GM23248 (cell line): ENCODE measurements around the gene FBLIM1. TPM values are rescaled to one million over a fixed set of nuclear protein-coding genes. Genes with fewer than 3 reads are reported as not detected.

Source experiments
- DNase-seq: peaks from one replicate; pipeline ENCODE4 v3.0.0-alpha.2; 2015
- H2AFZ ChIP-seq: fragments of 200-600 bp; sonication (generic); 2 replicates; pipeline ENCODE4 v1.6.1; 2016; ENCODE audit warnings: antibody characterized with exemption
- H3F3A ChIP-seq: fragments of 200-600 bp; sonication (generic); 2 replicates; pipeline ENCODE4 v1.6.1; 2016; ENCODE audit warnings: mild to moderate bottlenecking, antibody characterized with exemption, mixed run types; ENCODE audit not compliant: insufficient read depth
- H3K27ac ChIP-seq: fragments of 200-600 bp; sonication (generic); 2 replicates; pipeline ENCODE4 v1.5.1; 2016; ENCODE audit warnings: mild to moderate bottlenecking
- H3K27me3 ChIP-seq: fragments of 200-600 bp; sonication (generic); replicated peaks from 2 replicates; pipeline ENCODE4 v1.6.1; 2016; ENCODE audit warnings: mild to moderate bottlenecking; ENCODE audit not compliant: insufficient read depth
- H3K36me3 ChIP-seq: fragments of 200-600 bp; sonication (generic); 2 replicates; pipeline ENCODE4 v1.6.1; 2016; ENCODE audit warnings: low read depth, mild to moderate bottlenecking
- H3K4me1 ChIP-seq: fragments of 200-600 bp; sonication (generic); 2 replicates; pipeline ENCODE4 v1.6.1; 2016; ENCODE audit warnings: mild to moderate bottlenecking; ENCODE audit not compliant: insufficient read depth
- H3K4me2 ChIP-seq: fragments of 200-600 bp; sonication (generic); one replicate; pipeline ENCODE4 v1.6.1; 2016; ENCODE audit warnings: mild to moderate bottlenecking; ENCODE audit not compliant: unreplicated experiment
- H3K4me3 ChIP-seq: fragments of 200-600 bp; sonication (generic); 2 replicates; pipeline ENCODE4 v1.5.1; 2016; ENCODE audit warnings: mild to moderate bottlenecking
- H3K79me2 ChIP-seq: fragments of 200-600 bp; sonication (generic); 2 replicates; pipeline ENCODE4 v1.6.1; 2016; ENCODE audit warnings: mild to moderate bottlenecking; ENCODE audit not compliant: insufficient read depth
- H3K9ac ChIP-seq: fragments of 200-600 bp; sonication (generic); 2 replicates; pipeline ENCODE4 v1.6.1; 2016; ENCODE audit warnings: mild to moderate bottlenecking
- H3K9me2 ChIP-seq: fragments of 200-600 bp; sonication (generic); 2 replicates; pipeline ENCODE4 v1.6.1; 2016; ENCODE audit warnings: mixed run types, mild to moderate bottlenecking, moderate library complexity; ENCODE audit not compliant: insufficient read depth
- H3K9me3 ChIP-seq: fragments of 200-600 bp; sonication (generic); one replicate; pipeline ENCODE4 v1.6.1; 2017; ENCODE audit warnings: low read depth
- H4K20me1 ChIP-seq: fragments of 200-600 bp; sonication (generic); 2 replicates; pipeline ENCODE4 v1.6.0; 2016; ENCODE audit not compliant: insufficient read depth
- EZH2 ChIP-seq: fragments of 200-600 bp; sonication (generic); IDR thresholded peaks from 2 replicates; pipeline ENCODE4 v1.6.1; 2018; ENCODE audit warnings: antibody characterized with exemption, mild to moderate bottlenecking; ENCODE audit not compliant: insufficient read depth, poor library complexity, severe bottlenecking
- EZH2phosphoT487 ChIP-seq: fragments of 200-600 bp; sonication (generic); IDR thresholded peaks from 2 replicates; pipeline ENCODE4 v1.6.1; 2018; ENCODE audit warnings: antibody characterized with exemption, moderate library complexity, mild to moderate bottlenecking, low read depth; ENCODE audit not compliant: insufficient read depth
- WGBS, 2 experiments: methylation state at CpG; one replicate each; pipeline ENCODE4 v1.1.6; 2015 to 2017; ENCODE audit warnings: low lambda C conversion rate in 2 of 2, low coverage in 1 of 2; ENCODE audit errors: missing lambda C conversion rate in 2 of 2; 5-methylcytosine and 5-hydroxymethylcytosine counted together
- in situ Hi-C: fragments of 300-500 bp; cut with MboI; formaldehyde crosslinking; loops from 2 replicates; pipeline ENCODE4 v1.15.0; 2020
- polyA plus RNA-seq: library from polyadenylated mRNA; unstranded; fragments of >200 nt; fragmentation: Nextera tagmentation; extraction: Ambion mirVana; gene quantifications from 2 replicates; pipeline ENCODE4 v1.2.1, GENCODE V29; 2016
- total RNA-seq: library from RNA; depleted of rRNA; stranded (reverse); fragments of >200 nt; shearing (Covaris generic); gene quantifications from 2 replicates; pipeline ENCODE4 v1.2.3, GENCODE V29; 2014

Gene FBLIM1
- total and polyA plus RNA-seq, 2 experiments from 2014 or later: 63.3 to 69.9 TPM

DNA sequence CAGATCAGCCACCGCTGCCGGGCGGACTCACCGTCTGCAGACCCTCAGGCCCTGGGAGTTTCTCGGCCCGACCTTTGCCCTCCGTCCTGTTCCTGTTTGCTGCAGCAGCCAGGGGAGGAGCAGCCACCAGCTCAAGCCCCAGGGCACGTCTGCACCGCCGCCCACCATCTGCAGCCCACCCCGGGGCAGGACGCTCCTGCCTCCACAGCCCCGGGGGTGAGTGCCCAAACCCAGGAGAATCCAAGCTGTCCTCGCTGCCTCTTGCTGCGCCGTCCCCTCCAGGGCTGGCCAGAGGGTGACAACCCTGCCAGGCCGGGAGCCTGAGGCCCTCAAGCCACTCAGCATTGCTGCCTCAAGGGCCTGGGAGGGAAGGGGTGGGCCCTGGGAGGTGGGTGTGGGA lies 23.7 kb upstream of the FBLIM1 start:
- H3K9me3 ChIP-seq: no peaks in the 10 kb centered on the region
- 77 to 83% methylated on average over 17 of the region's 17 CpGs for WGBS, 2 experiments
- no peaks in the 10 kb centered on the region for H3K79me2 ChIP-seq
- no peaks in the 10 kb centered on the region for H3K4me1 ChIP-seq
- no peak overlapping the region for H3K9ac ChIP-seq
- TF ChIP-seq EZH2 (no peak), EZH2phosphoT487 (no peak)
- H3K36me3 ChIP-seq: no peaks in the 10 kb centered on the region
- in situ Hi-C loops: no loop called here
- H3K4me3 ChIP-seq: no peak overlapping the region
- H4K20me1 ChIP-seq: no peaks in the 10 kb centered on the region
- no peaks in the 10 kb centered on the region for H3K9me2 ChIP-seq
- H3F3A ChIP-seq: no peaks in the 10 kb centered on the region
- no peak for DNase-seq
- no peaks in the 10 kb centered on the region for H3K27me3 ChIP-seq
- H2AFZ ChIP-seq: no peak overlapping the region
- no peak overlapping the region for H3K4me2 ChIP-seq
- no peak overlapping the region for H3K27ac ChIP-seq

DNA sequence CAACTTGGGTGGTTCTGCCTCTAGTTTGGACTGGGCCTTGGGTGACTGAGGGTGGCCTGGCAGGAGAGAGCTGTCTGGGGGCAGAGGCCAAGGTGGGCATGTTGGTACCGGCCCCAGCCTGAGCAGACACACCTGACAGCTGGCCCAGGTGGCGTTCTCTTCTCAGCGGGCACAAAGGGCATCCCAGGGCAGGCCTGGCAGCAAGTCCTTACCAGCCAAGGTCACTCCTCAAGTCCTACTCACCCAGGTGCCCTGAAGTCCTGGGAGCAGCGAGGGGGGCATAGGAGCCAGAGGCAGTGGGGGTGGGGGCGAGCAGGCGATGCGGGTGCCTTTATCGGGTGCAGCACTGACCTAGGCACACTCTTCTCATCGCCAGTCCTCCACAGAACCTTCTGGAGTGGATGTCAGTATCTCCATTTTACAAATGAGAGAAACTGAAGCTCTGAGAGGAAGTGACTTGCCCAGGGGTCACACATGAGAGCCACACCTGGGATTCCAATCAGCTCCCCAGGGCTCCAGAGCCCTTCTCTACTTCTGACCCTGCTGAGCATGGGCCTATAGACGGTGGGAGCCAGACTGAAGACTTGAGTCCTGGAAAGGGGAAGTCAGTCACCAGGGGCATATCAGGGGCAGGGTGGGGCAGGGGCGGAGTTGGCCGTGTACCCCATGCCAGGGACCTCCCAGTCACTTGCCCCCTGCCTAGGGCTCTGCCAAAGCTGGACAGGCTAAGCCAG lies 23.1 kb upstream of the FBLIM1 start:
- WGBS, 2 experiments: 84 to 86% methylated on average over 12 of the region's 12 CpGs

DNA sequence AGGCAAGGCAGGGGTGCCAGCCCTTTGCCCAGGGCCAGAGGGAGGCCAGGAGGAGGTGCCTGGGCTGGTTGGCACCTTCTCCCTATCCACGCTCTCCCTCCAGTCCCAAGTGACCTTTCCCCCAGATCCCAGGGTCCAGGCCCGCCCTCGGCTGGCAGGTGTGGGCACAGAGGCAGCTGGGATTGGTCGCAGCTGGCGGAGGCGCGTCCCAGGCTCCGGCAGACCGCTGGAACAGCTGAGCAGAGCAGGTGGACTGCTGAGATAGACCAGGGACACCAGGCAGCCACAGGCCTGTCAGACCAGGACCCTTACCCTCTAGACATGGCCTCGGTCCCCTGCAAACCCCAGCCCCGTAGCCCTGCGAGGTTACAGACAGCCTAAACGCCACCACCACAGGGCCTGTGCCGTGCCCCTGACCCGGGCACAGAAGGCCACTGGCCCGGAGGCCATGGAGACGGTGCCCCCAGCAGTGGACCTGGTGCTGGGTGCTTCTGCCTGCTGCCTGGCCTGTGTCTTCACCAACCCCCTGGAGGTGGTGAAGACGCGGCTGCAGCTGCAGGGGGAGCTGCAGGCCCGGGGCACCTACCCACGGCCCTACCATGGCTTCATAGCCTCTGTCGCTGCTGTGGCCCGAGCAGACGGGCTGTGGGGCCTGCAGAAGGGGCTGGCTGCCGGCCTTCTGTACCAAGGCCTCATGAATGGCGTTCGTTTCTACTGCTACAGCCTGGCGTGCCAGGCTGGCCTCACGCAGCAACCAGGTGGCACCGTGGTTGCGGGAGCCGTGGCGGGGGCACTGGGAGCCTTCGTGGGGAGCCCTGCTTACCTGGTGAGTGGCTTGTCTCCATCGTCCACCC lies 22.3 kb upstream of the FBLIM1 start, which contains the start of gene SLC25A34:
Gene SLC25A34 (plus strand): TSS at position 221 of the 854 bp plus-strand sequence. CDS start 228 bp downstream, at position 449.
- WGBS, 2 experiments: 83 to 86% methylated on average over 34 to 35 of the region's 35 CpGs
- Histone ChIP-seq H3K4me2 (no peak within 1 kb of the TSS), H3F3A (no peaks in the 10 kb centered on the region), H3K9me3 (no peaks in the 10 kb centered on the region), H3K27ac (no peak within 1 kb of the TSS), H3K79me2 (no peaks in the 10 kb centered on the region), H3K9me2 (no peaks in the 10 kb centered on the region), H3K27me3 (no peaks in the 10 kb centered on the region), H3K36me3 (no peaks in the 10 kb centered on the region), H3K4me3 (no peak within 1 kb of the TSS), H3K4me1 (no peaks in the 10 kb centered on the region), H2AFZ (no peak within 1 kb of the TSS), H3K9ac (no peak within 1 kb of the TSS), H4K20me1 (no peaks in the 10 kb centered on the region)
- TF ChIP-seq EZH2phosphoT487 (no peak), EZH2 (no peak)
- DNase-seq: no peak
- in situ Hi-C loops: no loop called here

More for the DNA sequence above, 23.1 kb upstream of the FBLIM1 start:
- Histone ChIP-seq H3K9me3 (no peaks in the 10 kb centered on the region), H4K20me1 (no peaks in the 10 kb centered on the region), H3K27ac (no peak overlapping the region), H3K4me2 (no peak overlapping the region), H3K27me3 (no peaks in the 10 kb centered on the region), H3K4me3 (no peak overlapping the region), H3K79me2 (no peaks in the 10 kb centered on the region), H3K36me3 (no peaks in the 10 kb centered on the region), H3K9me2 (no peaks in the 10 kb centered on the region), H2AFZ (no peak overlapping the region), H3K9ac (no peak overlapping the region), H3F3A (no peaks in the 10 kb centered on the region), H3K4me1 (no peaks in the 10 kb centered on the region)
- DNase-seq: no peak
- TF ChIP-seq EZH2: no peak
- no peak for TF ChIP-seq EZH2phosphoT487
- in situ Hi-C loops: no loop called here

DNA sequence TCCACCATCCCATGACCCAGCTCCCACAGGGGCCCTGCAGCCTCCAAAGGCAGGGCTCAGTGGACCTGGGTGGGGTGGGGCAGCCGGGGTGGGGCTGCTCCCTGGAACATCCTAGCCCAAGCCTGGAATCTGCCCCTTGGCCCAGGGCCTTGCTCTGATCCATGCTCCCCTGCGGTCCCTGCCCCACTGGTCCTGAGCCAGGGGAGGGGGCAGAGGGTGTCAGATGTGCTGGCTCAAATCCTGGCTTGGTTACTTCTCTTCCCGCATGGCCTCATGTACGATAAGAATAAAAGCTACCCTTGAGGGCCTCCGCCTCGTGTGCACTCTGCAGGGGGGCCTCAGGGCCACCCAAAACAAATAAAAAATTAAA lies 21.7 kb upstream of the FBLIM1 start:
- no peaks in the 10 kb centered on the region for H3K79me2 ChIP-seq
- no peaks in the 10 kb centered on the region for H3F3A ChIP-seq
- H3K9me2 ChIP-seq: no peaks in the 10 kb centered on the region
- 60 to 66% methylated on average over 5 to 6 of the region's 6 CpGs for WGBS, 2 experiments
- H3K27me3 ChIP-seq: no peaks in the 10 kb centered on the region
- no peak overlapping the region for H2AFZ ChIP-seq
- no peaks in the 10 kb centered on the region for H3K4me1 ChIP-seq
- no peak overlapping the region for H3K4me2 ChIP-seq
- no peaks in the 10 kb centered on the region for H3K36me3 ChIP-seq
- no peak for DNase-seq
- no peak overlapping the region for H3K27ac ChIP-seq
- no peak overlapping the region for H3K4me3 ChIP-seq
- no peaks in the 10 kb centered on the region for H4K20me1 ChIP-seq
- H3K9ac ChIP-seq: no peak overlapping the region
- TF ChIP-seq EZH2 (no peak), EZH2phosphoT487 (no peak)
- H3K9me3 ChIP-seq: no peaks in the 10 kb centered on the region
- in situ Hi-C loops: no loop called here
